ENCODE results near the gene RPL27A.

The RPL27A gene

GRCh38 chr11:8699903-8700302 is 17.3 kb downstream of the RPL27A start:
- FAIRE-seq (no peak), DNase-seq (ENCODE audit: insufficient read length, low spot score) (no peak)
- no peak for TF ChIP-seq CTCF (IDR thresholded peaks at IDR 0.05; ENCODE audit: insufficient read depth, missing control alignments)

- FAIRE-seq (no peak), DNase-seq (ENCODE audit: insufficient read length, low spot score) (no peak)
- TF ChIP-seq CTCF (IDR thresholded peaks at IDR 0.05; ENCODE audit: insufficient read depth, missing control alignments), result no peak
Observed at GRCh38 chr11:8701891-8702597, 19.5 kb downstream of the RPL27A start.

- FAIRE-seq (no peak), DNase-seq (ENCODE audit: insufficient read length, low spot score) (no peak)
- TF ChIP-seq CTCF (IDR thresholded peaks at IDR 0.05; ENCODE audit: insufficient read depth, missing control alignments), result no peak
Observed at GRCh38 chr11:8702598-8702915, 20.0 kb downstream of the RPL27A start.

- DNase-seq (ENCODE audit: insufficient read length, low spot score) (no peak), FAIRE-seq (no peak)
- no peak for TF ChIP-seq CTCF (IDR thresholded peaks at IDR 0.05; ENCODE audit: insufficient read depth, missing control alignments)
Observed at GRCh38 chr11:8704136-8704535, 21.5 kb downstream of the RPL27A start.

GRCh38 chr11:8705146-8705545 is 22.6 kb downstream of the RPL27A start:
- DNase-seq (ENCODE audit: insufficient read length, low spot score) (no peak), FAIRE-seq (no peak)
- no peak for TF ChIP-seq CTCF (IDR thresholded peaks at IDR 0.05; ENCODE audit: insufficient read depth, missing control alignments)

- no peak for TF ChIP-seq CTCF (IDR thresholded peaks at IDR 0.05; ENCODE audit: insufficient read depth, missing control alignments)
- no peak for DNase-seq (ENCODE audit: insufficient read length, low spot score)
- no peak for FAIRE-seq
Observed at GRCh38 chr11:8706673-8707432, 24.3 kb downstream of the RPL27A start.

All from D721Med (cell line).